Vagina (tissue), 2 donors: ENCODE data around the gene DHPS. TPM values are rescaled to one million over a fixed set of nuclear protein-coding genes. Genes with fewer than 3 reads are reported as not detected.
A peak's percentile ranks its signal among the peaks of the same experiment; 100 is the strongest.
"Not testable (repeated sequence)": the region's sequence is repeated elsewhere in the genome, so short reads cannot be mapped to it uniquely, and the experiment has no call there.

Experiments
- DNase-seq, 2 donors: peaks; one replicate each; pipeline ENCODE4 v3.0.0-alpha.2; 2017; ENCODE audit errors: extremely low spot score in 2 of 2
- H3K27ac ChIP-seq: fragments of 200-600 bp; sonication (generic); one replicate; pipeline ENCODE4 v1.5.1; 2019
- H3K27me3 ChIP-seq: fragments of 200-600 bp; sonication (generic); one replicate; pipeline ENCODE4 v1.5.1; 2019
- H3K36me3 ChIP-seq, 2 donors: fragments of 200-600 bp; sonication (generic); one replicate each; pipeline ENCODE4 v1.5.1; 2017 to 2019
- H3K4me1 ChIP-seq: fragments of 200-600 bp; sonication (generic); one replicate; pipeline ENCODE4 v1.5.1; 2019
- H3K4me3 ChIP-seq, 2 donors: fragments of 200-600 bp; sonication (generic); 1 replicate in 1 of 2; 2 replicates in 1 of 2; pipeline ENCODE4 v1.5.1; 2016 to 2019
- H3K9me3 ChIP-seq: fragments of 200-600 bp; sonication (generic); one replicate; pipeline ENCODE4 v1.5.1; 2019
- POLR2A ChIP-seq, 2 donors: fragments of 450-650 bp; IDR thresholded peaks; one replicate each; pipeline ENCODE4 v1.6.1; 2017; ENCODE audit warnings: antibody characterized with exemption in 2 of 2, mild to moderate bottlenecking in 2 of 2, moderate library complexity in 2 of 2
- POLR2AphosphoS5 ChIP-seq, 2 donors: sonication (generic); formaldehyde crosslinking; IDR thresholded peaks; one replicate each; pipeline ENCODE4 v1.9.0; 2017; ENCODE audit warnings: antibody characterized with exemption in 2 of 2, mild to moderate bottlenecking in 2 of 2, low read depth in 1 of 2; ENCODE audit not compliant: insufficient read depth in 1 of 2
- intact Hi-C: fragments of 100-400 bp; cut with DNase I; formaldehyde crosslinking; loops from one replicate; pipeline ENCODE4 v1.15.1; 2023
- total RNA-seq: library from RNA; depleted of rRNA; stranded (reverse); fragments of >200 nt; gene quantifications from one replicate; pipeline ENCODE4 v1.2.3, GENCODE V29; 2016
- TF ChIP-seq, protein P1 (sequence below), 3 experiments: fragments of 450-650 bp in 2 of 3; fragments of 200-600 bp in 1 of 3; sonication (generic) in 1 of 3; IDR thresholded peaks; one replicate each; pipeline ENCODE4 v1.5.1; 2017 to 2019; ENCODE audit warnings: antibody characterized with exemption in 3 of 3, mild to moderate bottlenecking in 2 of 3, moderate library complexity in 2 of 3

The DHPS gene
- total RNA-seq, 1 donor from 2014 or later, result 119 TPM

DNA sequence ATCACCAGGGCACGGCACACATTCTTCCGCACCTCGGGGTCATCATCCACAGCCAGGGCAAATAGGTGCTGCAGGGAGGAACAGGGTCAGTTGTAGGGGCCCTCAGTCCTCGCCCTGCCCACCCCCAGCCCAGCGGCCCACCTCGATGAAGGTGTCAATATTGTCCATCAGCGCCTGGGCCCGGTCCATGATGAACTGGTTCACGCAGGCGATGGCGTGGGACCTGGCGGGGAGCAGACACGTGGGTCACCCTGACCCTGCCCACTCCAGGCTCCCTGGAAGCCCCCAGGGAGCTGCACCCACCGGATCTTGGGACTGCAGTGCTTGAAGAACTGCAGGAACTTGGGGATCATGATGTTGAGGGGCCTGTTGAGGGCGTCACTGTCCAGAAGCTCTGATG, 33.4 kb upstream of the DHPS start:
- Histone ChIP-seq H3K4me3 (no peak overlapping the region), H3K36me3 (peaks cover 0 to 74% of the 10 kb centered on the region in 2 donors), H3K27ac (no peak overlapping the region), H3K9me3 (no peaks in the 10 kb centered on the region), H3K27me3 (no peaks in the 10 kb centered on the region), H3K4me1 (peaks cover 19% of the 10 kb centered on the region)
- no peak for DNase-seq
- TF ChIP-seq POLR2AphosphoS5 (IDR thresholded peaks at IDR 0.05; ENCODE audit: insufficient read depth in 1 of 2, low read depth in 1 of 2), result no peak
- TF ChIP-seq, protein P1, sequence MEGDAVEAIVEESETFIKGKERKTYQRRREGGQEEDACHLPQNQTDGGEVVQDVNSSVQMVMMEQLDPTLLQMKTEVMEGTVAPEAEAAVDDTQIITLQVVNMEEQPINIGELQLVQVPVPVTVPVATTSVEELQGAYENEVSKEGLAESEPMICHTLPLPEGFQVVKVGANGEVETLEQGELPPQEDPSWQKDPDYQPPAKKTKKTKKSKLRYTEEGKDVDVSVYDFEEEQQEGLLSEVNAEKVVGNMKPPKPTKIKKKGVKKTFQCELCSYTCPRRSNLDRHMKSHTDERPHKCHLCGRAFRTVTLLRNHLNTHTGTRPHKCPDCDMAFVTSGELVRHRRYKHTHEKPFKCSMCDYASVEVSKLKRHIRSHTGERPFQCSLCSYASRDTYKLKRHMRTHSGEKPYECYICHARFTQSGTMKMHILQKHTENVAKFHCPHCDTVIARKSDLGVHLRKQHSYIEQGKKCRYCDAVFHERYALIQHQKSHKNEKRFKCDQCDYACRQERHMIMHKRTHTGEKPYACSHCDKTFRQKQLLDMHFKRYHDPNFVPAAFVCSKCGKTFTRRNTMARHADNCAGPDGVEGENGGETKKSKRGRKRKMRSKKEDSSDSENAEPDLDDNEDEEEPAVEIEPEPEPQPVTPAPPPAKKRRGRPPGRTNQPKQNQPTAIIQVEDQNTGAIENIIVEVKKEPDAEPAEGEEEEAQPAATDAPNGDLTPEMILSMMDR (IDR thresholded peaks at IDR 0.05), result no peak
- TF ChIP-seq POLR2A (IDR thresholded peaks at IDR 0.05), result no peak
- intact Hi-C loops, result no loop called here

DNA sequence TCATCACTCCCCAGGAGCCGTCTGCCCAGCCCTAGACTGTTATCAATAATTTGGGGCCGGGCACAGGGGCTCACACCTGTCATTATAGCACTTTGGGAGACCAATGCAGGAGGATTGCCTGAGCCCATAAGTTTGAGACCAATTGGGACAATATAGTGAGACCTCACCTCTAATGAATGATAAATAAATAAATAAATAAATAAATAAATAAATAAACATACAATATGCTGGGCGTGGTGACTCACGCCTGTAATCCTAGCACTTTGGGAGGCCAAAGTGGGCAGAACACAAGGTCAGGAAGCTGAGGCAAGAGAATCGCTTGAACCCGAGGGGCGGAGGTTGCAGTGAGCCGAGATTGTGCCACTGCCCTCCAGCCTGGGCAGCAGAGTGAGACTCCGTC, 31.6 kb upstream of the DHPS start:
- H3K4me1 ChIP-seq, H3K9me3 ChIP-seq, DNase-seq, H3K4me3 ChIP-seq, intact Hi-C loops, H3K27ac ChIP-seq, H3K27me3 ChIP-seq: not testable (repeated sequence)
- peaks cover 0 to 82% of the 10 kb centered on the region in 2 donors for H3K36me3 ChIP-seq

GRCh38 chr19:12712077-12712476, 30.4 kb upstream of the DHPS start:
- intact Hi-C loops, H3K4me3 ChIP-seq, H3K27ac ChIP-seq, H3K4me1 ChIP-seq, DNase-seq, H3K9me3 ChIP-seq, H3K27me3 ChIP-seq: not testable (repeated sequence)
- TF ChIP-seq, protein P1 (IDR thresholded peaks at IDR 0.05), result peak in 1 of 3 experiments; percentile 32
- H3K36me3 ChIP-seq, result peaks cover 0 to 81% of the 10 kb centered on the region in 2 donors

GRCh38 chr19:12711187-12711586, 29.5 kb upstream of the DHPS start:
- DNase-seq, result no peak
- no peak for TF ChIP-seq POLR2A (IDR thresholded peaks at IDR 0.05)
- TF ChIP-seq, protein P1 (IDR thresholded peaks at IDR 0.05), result no peak
- TF ChIP-seq POLR2AphosphoS5 (IDR thresholded peaks at IDR 0.05; ENCODE audit: insufficient read depth in 1 of 2, low read depth in 1 of 2), result no peak
- peaks cover 0 to 84% of the 10 kb centered on the region in 2 donors for H3K36me3 ChIP-seq
- H3K9me3 ChIP-seq, result no peaks in the 10 kb centered on the region
- no peaks in the 10 kb centered on the region for H3K27me3 ChIP-seq
- H3K4me1 ChIP-seq, result peaks cover 4% of the 10 kb centered on the region
- no peak overlapping the region for H3K27ac ChIP-seq
- intact Hi-C loops, result no loop called here
- no peak overlapping the region for H3K4me3 ChIP-seq

- Histone ChIP-seq H3K4me1 (peaks cover 4% of the 10 kb centered on the region), H3K9me3 (no peaks in the 10 kb centered on the region), H3K27ac (no peak overlapping the region), H3K27me3 (no peaks in the 10 kb centered on the region), H3K36me3 (peaks cover 2 to 86% of the 10 kb centered on the region in 2 donors), H3K4me3 (no peak overlapping the region)
- TF ChIP-seq POLR2A (IDR thresholded peaks at IDR 0.05), result no peak
- TF ChIP-seq, protein P1 (IDR thresholded peaks at IDR 0.05), result no peak
- TF ChIP-seq POLR2AphosphoS5 (IDR thresholded peaks at IDR 0.05; ENCODE audit: insufficient read depth in 1 of 2, low read depth in 1 of 2), result no peak
- no peak for DNase-seq
- intact Hi-C loops, result no loop called here
These were observed 27.0 kb upstream of the DHPS start for GRCh38 chr19:12708641-12709040.

GRCh38 chr19:12706332-12706718, 24.6 kb upstream of the DHPS start:
- no peaks in the 10 kb centered on the region for H3K9me3 ChIP-seq
- H3K4me1 ChIP-seq, result no peaks in the 10 kb centered on the region
- DNase-seq, result no peak
- peaks cover 2 to 93% of the 10 kb centered on the region in 2 donors for H3K36me3 ChIP-seq
- intact Hi-C loops, result no loop called here
- H3K27ac ChIP-seq, result no peak overlapping the region
- TF ChIP-seq, protein P1 (IDR thresholded peaks at IDR 0.05), result no peak
- TF ChIP-seq POLR2A (IDR thresholded peaks at IDR 0.05) (no peak), POLR2AphosphoS5 (IDR thresholded peaks at IDR 0.05; ENCODE audit: insufficient read depth in 1 of 2, low read depth in 1 of 2) (no peak)
- no peak overlapping the region for H3K4me3 ChIP-seq
- no peaks in the 10 kb centered on the region for H3K27me3 ChIP-seq
